NCI-H510A treated with DMSO at 0.1 percent for 48 hours (cell line): Measurements from ENCODE around the gene NCBP1.

ENCODE experiments used
- DNase-seq: peaks from one replicate; lab custom pipeline; 2025; lab: John Stamatoyannopoulos, UW

NCBP1 gene

GRCh38 chr9:97717866-97718265 lies 84.2 kb downstream of the NCBP1 start:
- DNase-seq, result no peak

- DNase-seq, result no peak
Measured at GRCh38 chr9:97721396-97721795, 87.8 kb downstream of the NCBP1 start.

- DNase-seq, result no peak
Measured at GRCh38 chr9:97722331-97722730, 88.7 kb downstream of the NCBP1 start.
